Measurements from ENCODE around the gene TP53TG3D.
"Not testable (repeated sequence)": the region's sequence is repeated elsewhere in the genome, so short reads cannot be mapped to it uniquely, and the experiment has no call there.

DNA sequence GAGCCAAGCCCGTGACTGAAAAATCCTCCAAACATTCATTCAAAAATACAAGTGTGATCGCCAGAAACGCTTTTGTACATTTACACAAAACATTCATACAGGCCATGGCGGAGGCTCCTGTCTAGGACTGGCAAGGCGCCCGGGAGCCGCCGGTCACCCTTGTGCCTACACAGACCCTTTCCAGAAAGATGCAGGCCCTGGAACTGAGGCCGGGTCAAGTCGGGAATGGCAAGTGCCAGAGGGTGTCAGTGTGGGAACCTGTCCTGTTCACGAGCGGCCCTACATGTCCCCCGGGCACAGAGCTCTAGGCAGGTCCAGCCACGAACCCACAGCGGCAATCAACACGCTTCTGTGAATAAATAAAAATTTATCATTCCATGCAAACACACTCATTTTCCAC lies 36.1 kb downstream of the TP53TG3D start:
- not testable (repeated sequence) for TF ChIP-seq POLR2A (IDR thresholded peaks at IDR 0.05; ENCODE audit: low read length); GATA1 (IDR thresholded peaks at IDR 0.05; ENCODE audit: low read depth, low read length)
